GM18508 (cell line): ENCODE measurements around the gene C2CD4D.
"Not testable (repeated sequence)": the region's sequence is repeated elsewhere in the genome, so short reads cannot be mapped to it uniquely, and the experiment has no call there.

Experiments
- ATAC-seq: cut with Tn5 transposase; IDR thresholded peaks from one replicate; pipeline ENCODE4 v1.9.1; 2021; ENCODE audit warnings: moderate number of reproducible peaks; ENCODE audit not compliant: insufficient read depth, unreplicated experiment

The C2CD4D gene

GRCh38 chr1:151859891-151860293, 20.3 kb upstream of the C2CD4D start:
- no peak for ATAC-seq

- no peak for ATAC-seq
These were observed 19.5 kb upstream of the C2CD4D start for GRCh38 chr1:151858886-151859665.

DNA sequence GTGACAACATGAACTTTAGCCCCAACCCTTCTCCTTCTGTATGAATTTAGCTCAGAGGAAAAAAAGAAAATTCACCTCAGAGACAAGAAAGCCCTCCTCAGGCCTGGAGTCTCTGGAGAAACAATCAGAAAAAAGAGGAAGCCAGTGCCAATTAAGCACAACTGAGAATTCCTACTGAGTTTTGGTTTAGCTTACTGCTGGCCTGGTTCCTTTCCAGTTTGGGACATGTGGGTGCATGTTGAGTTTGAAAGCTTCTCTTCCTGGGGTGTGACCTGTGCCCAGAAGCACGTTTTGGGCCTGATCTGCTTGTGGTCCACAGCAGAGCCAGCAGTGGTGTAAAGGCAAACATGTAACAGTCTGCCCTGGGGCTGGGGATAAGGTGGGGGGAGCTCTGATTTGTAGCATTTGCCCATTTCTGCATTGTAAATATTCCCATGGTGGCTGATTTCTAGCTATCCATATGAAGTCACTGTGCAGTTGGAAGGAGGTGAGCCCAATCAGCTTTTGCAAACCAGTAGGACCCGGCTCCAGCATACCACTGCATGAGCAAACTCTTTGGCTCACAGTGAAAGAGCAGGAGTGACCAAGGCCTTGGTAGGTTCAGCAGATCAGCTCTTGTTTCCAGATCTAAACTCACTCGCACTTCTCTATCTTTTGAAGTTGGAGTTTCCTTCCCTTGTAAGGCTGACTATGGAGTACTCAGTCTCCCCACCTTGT, 18.6 kb upstream of the C2CD4D start:
- ATAC-seq = no peak

GRCh38 chr1:151855933-151856332, 16.3 kb upstream of the C2CD4D start:
- ATAC-seq = no peak

- not testable (repeated sequence) for ATAC-seq
These were observed 15.9 kb upstream of the C2CD4D start for GRCh38 chr1:151855516-151855915.

DNA sequence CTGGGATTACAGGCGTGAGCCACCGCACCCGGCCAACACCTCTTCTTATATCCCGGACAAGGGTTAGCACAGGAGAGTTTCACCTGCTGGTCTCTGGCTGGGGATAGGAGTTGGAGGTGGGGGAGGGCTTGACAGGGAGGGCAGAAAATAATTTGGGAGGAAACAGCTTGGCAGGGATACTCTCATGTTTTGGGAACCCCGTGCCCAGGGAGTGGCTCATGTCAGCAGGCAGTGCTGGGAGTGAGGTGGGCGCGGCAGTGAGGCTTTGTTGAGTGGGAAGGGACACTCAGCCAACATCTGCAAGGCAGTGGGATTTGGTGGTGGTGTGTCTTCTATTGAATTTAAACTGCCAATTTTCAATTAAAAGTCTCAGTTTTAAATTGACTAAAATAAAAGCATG, 15.0 kb upstream of the C2CD4D start:
- no peak for ATAC-seq

GRCh38 chr1:151853411-151853943, 13.9 kb upstream of the C2CD4D start, which contains the start of gene THEM5:
Gene THEM5 (minus strand): TSS chr1:151853712. CDS start chr1:151853565, 147 bp downstream.
- ATAC-seq = no peak

GRCh38 chr1:151852733-151853132, 13.1 kb upstream of the C2CD4D start:
- no peak for ATAC-seq

GRCh38 chr1:151851886-151852285, 12.3 kb upstream of the C2CD4D start:
- ATAC-seq = no peak

DNA sequence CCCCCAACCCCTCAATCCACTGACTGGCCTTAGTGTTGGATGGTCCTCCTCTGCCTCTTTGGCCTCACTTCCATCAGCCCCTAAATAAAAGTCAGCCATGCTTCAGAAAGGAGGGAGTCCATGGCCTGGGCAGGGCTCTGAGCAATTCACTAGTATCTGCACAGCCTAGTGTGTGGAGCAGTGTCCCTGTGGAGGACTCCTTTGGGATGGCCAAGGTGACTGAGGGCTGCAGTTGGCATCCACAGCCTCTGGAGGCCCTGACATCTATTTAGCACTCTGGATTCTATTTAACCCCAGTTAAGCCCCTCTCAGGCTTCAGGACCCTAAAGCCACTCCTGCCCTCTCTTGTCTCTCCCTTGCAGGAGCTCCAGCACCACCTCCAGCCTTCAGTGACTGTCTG, 10.3 kb upstream of the C2CD4D start:
- ATAC-seq = no peak

DNA sequence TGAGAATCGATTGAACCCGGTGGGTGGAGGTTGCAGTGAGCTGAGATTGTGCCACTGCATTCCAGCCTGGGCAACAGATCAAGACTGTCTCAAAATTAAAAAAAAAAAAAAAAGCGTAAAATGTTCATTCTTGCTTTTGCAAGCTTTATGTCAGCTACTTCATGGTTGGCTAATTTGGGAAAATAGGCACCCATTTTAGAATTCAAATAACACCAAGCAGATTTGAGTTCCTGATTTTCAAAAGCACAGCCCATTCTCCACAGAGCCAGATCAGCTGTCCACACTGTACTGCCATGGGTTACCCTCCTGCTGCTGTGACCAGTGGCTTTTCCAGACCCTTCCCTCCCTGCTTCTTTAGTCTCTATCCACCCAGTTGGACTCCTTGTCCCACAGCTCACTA, 9.5 kb upstream of the C2CD4D start:
- ATAC-seq = no peak

GRCh38 chr1:151847867-151848596, 8.4 kb upstream of the C2CD4D start:
- ATAC-seq = no peak

DNA sequence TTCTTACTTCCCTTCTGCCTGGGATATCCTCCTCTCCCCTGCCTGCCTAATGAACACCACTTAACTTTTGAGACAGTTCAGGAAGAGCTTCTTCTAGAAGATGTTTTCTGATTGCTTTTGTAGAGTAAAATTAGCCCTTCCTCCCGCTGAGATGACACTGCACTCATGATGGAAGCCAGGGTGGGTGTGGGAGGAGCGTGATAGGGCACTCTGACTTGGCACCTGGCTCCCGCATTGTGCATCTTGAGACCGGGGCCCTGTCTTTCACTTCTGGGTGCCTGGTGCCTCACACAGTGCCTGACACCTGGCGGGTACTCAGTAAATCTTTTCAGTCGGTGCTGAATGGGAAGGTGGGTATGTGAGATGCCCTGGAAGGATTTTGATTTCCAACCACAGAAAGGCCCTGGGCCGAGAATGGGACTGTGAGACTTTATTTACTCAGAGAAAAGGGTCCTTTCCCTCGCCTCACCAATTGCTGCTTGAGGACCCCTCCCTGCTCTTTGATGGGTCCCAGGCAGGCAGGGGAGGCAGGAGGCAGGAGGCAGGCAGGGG, 7.1 kb upstream of the C2CD4D start:
- no peak for ATAC-seq

DNA sequence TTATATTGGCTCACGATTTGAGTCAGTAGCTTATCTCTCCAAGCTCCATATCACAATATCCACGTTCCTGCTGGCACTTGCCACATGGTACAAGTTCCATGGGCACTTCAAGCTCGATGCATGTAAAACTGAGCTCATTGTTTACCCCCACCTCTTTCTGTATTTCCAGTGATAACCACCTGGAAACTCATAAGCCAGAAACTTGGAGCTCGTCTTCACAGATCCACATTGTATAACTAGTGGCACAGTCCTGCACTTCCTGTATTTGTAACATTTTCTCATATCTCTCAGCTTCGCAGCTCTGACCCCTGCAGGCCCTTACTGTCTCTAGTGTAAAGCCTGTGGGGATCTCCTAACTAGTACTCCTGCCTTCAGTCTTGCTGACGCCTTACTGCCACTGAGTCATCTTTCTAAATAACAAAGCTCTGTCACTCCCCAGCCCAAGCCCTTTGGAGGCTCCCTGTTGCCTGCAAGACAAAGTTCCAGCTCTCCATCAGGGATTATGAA, 6.5 kb upstream of the C2CD4D start:
- ATAC-seq = no peak

GRCh38 chr1:151843398-151843797, 3.8 kb upstream of the C2CD4D start:
- no peak for ATAC-seq

- ATAC-seq = no peak
These were observed 1.5 kb upstream of the C2CD4D start for GRCh38 chr1:151841141-151841540.

DNA sequence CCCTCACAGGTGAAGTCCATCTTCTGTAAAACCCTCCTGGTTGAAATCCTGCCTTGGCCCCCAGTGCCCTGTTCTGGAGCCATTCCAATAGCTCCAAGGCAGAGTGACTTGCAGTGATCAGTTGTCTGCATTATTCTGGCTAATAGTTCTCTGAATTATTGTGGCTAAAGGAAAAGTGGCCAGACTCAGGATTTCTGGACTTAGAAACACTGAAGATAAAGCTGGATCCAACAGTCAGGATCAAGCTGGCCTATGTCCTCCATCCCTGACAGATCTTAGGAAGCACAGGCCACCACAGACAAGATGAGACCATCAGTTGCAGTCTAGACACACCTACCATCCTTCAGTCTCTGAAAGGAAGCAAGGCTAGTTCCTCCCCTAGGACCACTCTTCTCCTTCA, 801 bp upstream of the C2CD4D start:
- ATAC-seq = no peak

DNA sequence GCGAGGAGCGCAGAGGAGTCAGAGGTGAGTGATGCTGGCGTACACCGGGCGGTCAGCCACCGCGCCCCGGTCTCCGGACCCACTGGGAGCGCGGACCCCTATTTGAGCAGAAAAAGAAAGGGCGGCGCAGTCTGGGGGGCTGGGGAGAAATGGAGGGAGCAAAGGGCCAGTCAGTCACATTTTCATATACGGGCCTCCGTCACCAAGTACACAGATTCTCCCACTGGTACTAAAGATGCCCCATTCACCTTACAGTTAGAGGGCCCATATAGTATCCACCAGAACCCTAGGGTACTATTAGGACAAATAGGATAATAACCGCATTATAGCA, 573 bp downstream of the C2CD4D start:
- ATAC-seq = no peak

GRCh38 chr1:151838222-151839081, 1.2 kb downstream of the C2CD4D start:
- no peak for ATAC-seq

GRCh38 chr1:151837884-151838221, 1.8 kb downstream of the C2CD4D start:
- ATAC-seq = no peak
